Endothelial cell of umbilical vein (primary cell): ENCODE data around the gene SLAMF1. TPM values are rescaled to one million over a fixed set of nuclear protein-coding genes. Genes with fewer than 3 reads are reported as not detected.

Experiments
- BruUV-seq: library from RNA; stranded (reverse); fragments of 400-500 nt; replicated peaks from 2 replicates; lab custom pipeline; 2021; lab: Mats Ljungman, UMichigan
- CTCF ChIA-PET: fragments of 300-600, 350-600 bp; sonication (Branson Sonifier 250); formaldehyde crosslinking; loops from one replicate; lab custom pipeline; 2021; ENCODE audit warnings: antibody characterized with exemption, inconsistent platforms; lab: Charles Lee
- POLR2A ChIA-PET: fragments of 300-600, 350-600 bp; sonication (Branson Sonifier 250); formaldehyde crosslinking; loops from one replicate; lab custom pipeline; 2021; ENCODE audit warnings: antibody characterized with exemption, inconsistent platforms; lab: Charles Lee
- DNase-seq: peaks from one replicate; pipeline ENCODE4 v3.0.0-alpha.2; 2011; ENCODE audit warnings: low read depth, low spot score
- FAIRE-seq: peaks from 2 replicates; lab custom pipeline; 2011; peaks lifted over from hg19 to GRCh38; lab: Jason Lieb, UNC
- H2AFZ ChIP-seq: 2 replicates; pipeline ENCODE4 v1.6.0; 2012; ENCODE audit warnings: low read depth, low read length, control low read depth, inconsistent platforms
- H3K27ac ChIP-seq: 2 replicates; pipeline ENCODE4 v1.5.1; 2011; ENCODE audit warnings: low read depth, mild to moderate bottlenecking, control low read depth, low read length, moderate library complexity; ENCODE audit not compliant: insufficient read depth
- H3K27me3 ChIP-seq, 2 experiments: 2 replicates each; pipeline versions ENCODE4 v1.6.0 to v1.6.1; 2011; ENCODE audit warnings: low read length in 2 of 2, mixed read lengths in 1 of 2; ENCODE audit not compliant: control insufficient read depth in 2 of 2, insufficient read depth in 2 of 2
- H3K36me3 ChIP-seq, 2 experiments: 2 replicates in 1 of 2; 3 replicates in 1 of 2; pipeline ENCODE4 v1.5.1; 2011; ENCODE audit warnings: low read length in 2 of 2, mild to moderate bottlenecking in 1 of 2, moderate library complexity in 1 of 2; ENCODE audit not compliant: control insufficient read depth in 2 of 2, insufficient read depth in 2 of 2; ENCODE audit errors: extremely low read depth in 1 of 2
- H3K4me1 ChIP-seq: 3 replicates; pipeline ENCODE4 v1.5.1; 2011; ENCODE audit warnings: mild to moderate bottlenecking, low read length; ENCODE audit not compliant: control insufficient read depth, insufficient read depth; ENCODE audit errors: extremely low read depth
- H3K4me2 ChIP-seq: 2 replicates; pipeline ENCODE4 v1.6.1; 2011; ENCODE audit warnings: low read length, control low read depth, mixed read lengths; ENCODE audit not compliant: insufficient read depth
- H3K4me3 ChIP-seq, 3 experiments: fragments of 200-600 bp in 1 of 3; sonication (generic), shearing (Covaris generic) in 1 of 3; replicated peaks in 1 of 3; 2 replicates each; pipeline ENCODE4 v1.5.1; 2011 to 2016; ENCODE audit warnings: control low read depth in 3 of 3, low read length in 3 of 3, mild to moderate bottlenecking in 2 of 3, inconsistent platforms in 1 of 3, low read depth in 1 of 3, moderate library complexity in 1 of 3; ENCODE audit not compliant: insufficient read depth in 1 of 3
- H3K79me2 ChIP-seq: 2 replicates; pipeline ENCODE4 v1.6.0; 2012; ENCODE audit warnings: low read length, inconsistent platforms; ENCODE audit not compliant: control insufficient read depth, insufficient read depth
- H3K9ac ChIP-seq: replicated peaks from 2 replicates; pipeline ENCODE3; 2011; ENCODE audit warnings: low read length, control low read depth; ENCODE audit not compliant: insufficient read depth; ENCODE audit errors: extremely low read depth
- H3K9me1 ChIP-seq: replicated peaks from 3 replicates; pipeline ENCODE4 v1.6.0; 2011; ENCODE audit warnings: mild to moderate bottlenecking, low read length; ENCODE audit not compliant: control insufficient read depth, insufficient read depth; ENCODE audit errors: extremely low read depth
- H3K9me3 ChIP-seq: replicated peaks from 2 replicates; pipeline ENCODE4 v1.5.1; 2012; ENCODE audit warnings: low read length, inconsistent platforms; ENCODE audit not compliant: control insufficient read depth, insufficient read depth
- H4K20me1 ChIP-seq: replicated peaks from 2 replicates; pipeline ENCODE3; 2011; ENCODE audit warnings: mild to moderate bottlenecking, low read length; ENCODE audit not compliant: control insufficient read depth, insufficient read depth; ENCODE audit errors: extremely low read depth
- CTCF ChIP-seq, 2 donors: IDR thresholded peaks; 1 replicate in 1 of 2; 2 replicates in 1 of 2; pipeline ENCODE4 v1.5.1; 2011; ENCODE audit warnings: low read length in 2 of 2, mild to moderate bottlenecking in 2 of 2, moderate library complexity in 2 of 2, control low read depth in 1 of 2, inconsistent platforms in 1 of 2, low read depth in 1 of 2; ENCODE audit not compliant: insufficient read depth in 1 of 2; ENCODE audit errors: extremely low read depth in 1 of 2
- EZH2 ChIP-seq: IDR thresholded peaks from 2 replicates; pipeline ENCODE4 v1.6.1; 2012; ENCODE audit warnings: borderline replicate concordance, low read depth, mild to moderate bottlenecking, moderate library complexity, low read length, inconsistent platforms; ENCODE audit not compliant: severe bottlenecking
- FOS ChIP-seq: IDR thresholded peaks from 2 replicates; pipeline ENCODE4 v1.6.1; 2011; ENCODE audit warnings: mild to moderate bottlenecking, low read length, moderate library complexity, borderline replicate concordance; ENCODE audit not compliant: insufficient read depth
- GATA2 ChIP-seq: IDR thresholded peaks from 2 replicates; pipeline ENCODE4 v1.7.0; 2011; ENCODE audit warnings: low read depth, mild to moderate bottlenecking, moderate library complexity, mixed read lengths, low read length; ENCODE audit not compliant: insufficient read length, insufficient read depth
- JUN ChIP-seq: IDR thresholded peaks from 2 replicates; pipeline ENCODE4 v1.6.1; 2011; ENCODE audit warnings: borderline replicate concordance, low read depth; ENCODE audit not compliant: insufficient read length, insufficient read depth
- MYC ChIP-seq: IDR thresholded peaks from one replicate; pipeline ENCODE4 v1.6.1; 2011; ENCODE audit warnings: mild to moderate bottlenecking, low read depth, low read length
- POLR2A ChIP-seq: IDR thresholded peaks from 2 replicates; pipeline ENCODE4 v1.6.1; 2012; ENCODE audit warnings: low read depth, mild to moderate bottlenecking, control low read depth, low read length
- POLR2AphosphoS5 ChIP-seq: IDR thresholded peaks from 2 replicates; pipeline ENCODE4 v1.6.1; 2012; ENCODE audit warnings: low read depth, mild to moderate bottlenecking, control low read depth, low read length, moderate library complexity; ENCODE audit not compliant: insufficient read depth
- dilution Hi-C: fragments of 300-500 bp; cut with MboI; formaldehyde crosslinking; loops from one replicate; pipeline ENCODE4 v1.15.0; 2019; ENCODE audit warnings: low sequenced_read_pairs; ENCODE audit not compliant: extremely low pct_ligation_motif_present
- intact Hi-C: fragments of 100-400 bp; cut with micrococcal nuclease; formaldehyde crosslinking; loops from one replicate; pipeline ENCODE4 v1.10.0; 2022
- polyA plus RNA-seq, 4 experiments: library from polyadenylated mRNA; depleted of rRNA in 3 of 4; stranded (reverse) in 3 of 4; unstranded in 1 of 4; fragments of >200 nt; gene quantifications; 2 replicates each; pipeline versions ENCODE4 v1.2.1 to v1.2.3, GENCODE V29; 2011 to 2012; ENCODE audit warnings: missing spikeins in 1 of 4
- total RNA-seq: library from RNA; stranded (reverse); gene quantifications from 2 replicates; pipeline ENCODE4 v1.2.3, GENCODE V29; 2021
- TF ChIP-seq, protein P1 (sequence below): IDR thresholded peaks from 2 replicates; pipeline ENCODE4 v1.6.1; 2011; ENCODE audit not compliant: insufficient read depth, insufficient read length

Gene SLAMF1
- total and polyA plus RNA-seq, 2 donors (not counting 3 experiments of a cell fraction or from before 2014, with no cell fraction given) = not detected

DNA sequence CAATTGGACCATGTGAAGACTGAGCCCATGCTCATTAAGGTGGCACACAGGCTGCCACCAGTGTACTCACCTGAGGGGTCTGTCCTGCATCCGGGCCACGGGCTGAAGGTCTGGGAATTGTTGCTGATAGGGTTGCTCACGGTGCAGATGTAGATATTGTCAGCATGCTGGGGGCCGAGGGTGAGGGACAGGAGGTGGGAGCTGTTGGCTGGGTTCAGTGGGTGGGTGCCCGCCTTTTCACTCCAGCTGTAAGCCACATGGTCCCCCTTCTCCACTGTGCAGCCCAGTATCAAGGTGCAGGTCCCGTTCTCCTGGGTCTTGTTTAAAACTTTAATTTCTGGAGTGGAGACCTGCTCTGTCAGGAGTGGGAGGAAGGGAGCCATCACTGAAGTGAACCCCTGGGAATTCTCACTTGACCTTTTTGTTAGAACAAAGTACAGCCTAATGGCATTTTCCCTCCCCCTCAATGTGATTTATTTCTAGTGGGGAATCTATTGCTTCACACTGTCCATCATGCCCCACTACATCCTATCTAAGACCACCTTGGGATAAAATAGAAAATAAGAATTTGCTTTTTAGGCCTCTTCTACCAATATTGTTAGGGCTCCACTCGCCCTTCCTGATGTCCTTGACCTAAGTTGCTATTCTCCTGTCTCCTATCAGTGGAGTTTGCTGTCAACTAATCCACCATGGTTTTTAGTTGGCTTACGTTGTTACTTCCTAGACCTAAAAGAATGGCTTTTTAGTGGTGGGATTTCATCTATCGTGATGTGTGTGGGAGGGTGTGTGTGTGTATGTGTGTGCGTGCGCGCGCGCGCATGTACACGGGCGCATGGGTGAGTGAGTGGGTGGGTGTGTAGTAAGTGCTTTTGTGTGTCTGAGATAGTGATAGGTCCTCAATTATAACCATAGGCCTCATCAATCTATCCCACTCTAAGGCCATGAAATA, 12.0 kb downstream of the SLAMF1 start:
- H3K27me3 ChIP-seq = no peaks in the 10 kb centered on the region
- no peaks in the 10 kb centered on the region for H3K36me3 ChIP-seq
- ChIA-PET CTCF (no interaction called here), POLR2A (no interaction called here)
- no peaks in the 10 kb centered on the region for H3K79me2 ChIP-seq
- FAIRE-seq (no peak), DNase-seq (no peak)
- no peaks in the 10 kb centered on the region for H4K20me1 ChIP-seq
- H3K4me1 ChIP-seq = peaks cover 8% of the 10 kb centered on the region
- no peaks in the 10 kb centered on the region for H3K9me3 ChIP-seq
- no peak overlapping the region for H3K9ac ChIP-seq
- H3K27ac ChIP-seq = no peak overlapping the region
- H3K4me2 ChIP-seq = no peak overlapping the region
- no peak overlapping the region for H3K4me3 ChIP-seq
- no peak for TF ChIP-seq MYC
- dilution Hi-C loops (no loop called here), intact Hi-C loops (no loop called here)
- no peaks in the 10 kb centered on the region for H3K9me1 ChIP-seq
- BruUV-seq = no TSS peak
- no peak overlapping the region for H2AFZ ChIP-seq

GRCh38 chr1:160633330-160633903, 13.4 kb downstream of the SLAMF1 start:
- ChIA-PET POLR2A (no interaction called here), CTCF (no interaction called here)
- Histone ChIP-seq H3K9me3 (no peaks in the 10 kb centered on the region), H3K4me3 (no peak overlapping the region), H3K27me3 (no peaks in the 10 kb centered on the region), H3K36me3 (no peaks in the 10 kb centered on the region), H3K27ac (no peak overlapping the region), H3K4me1 (peaks cover 6% of the 10 kb centered on the region), H3K9ac (no peak overlapping the region), H4K20me1 (no peaks in the 10 kb centered on the region), H3K4me2 (no peak overlapping the region), H2AFZ (no peak overlapping the region), H3K9me1 (no peaks in the 10 kb centered on the region), H3K79me2 (no peaks in the 10 kb centered on the region)
- dilution Hi-C loops = no loop called here
- intact Hi-C loops = no loop called here
- no TSS peak for BruUV-seq
- TF ChIP-seq, protein P1, sequence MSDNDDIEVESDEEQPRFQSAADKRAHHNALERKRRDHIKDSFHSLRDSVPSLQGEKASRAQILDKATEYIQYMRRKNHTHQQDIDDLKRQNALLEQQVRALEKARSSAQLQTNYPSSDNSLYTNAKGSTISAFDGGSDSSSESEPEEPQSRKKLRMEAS = no peak
- TF ChIP-seq EZH2 (no peak), CTCF (IDR thresholded peaks at IDR 0.05; ENCODE audit: extremely low read depth in 1 of 2, insufficient read depth in 1 of 2, low read depth in 1 of 2, low read length in 2 of 2) (no peak), FOS (no peak), GATA2 (no peak), POLR2A (no peak), JUN (no peak), POLR2AphosphoS5 (no peak), MYC (no peak)
- FAIRE-seq (no peak), DNase-seq (no peak)
